PC-9 (cell line): Measurements from ENCODE around the gene ZMYM4.

Experiments
- CTCF ChIP-seq: fragments of 200-600 bp; sonication (generic); conservative IDR thresholded peaks from 2 replicates; pipeline ENCODE4 v1.6.1; 2017; ENCODE audit warnings: mixed run types, antibody characterized with exemption, mild to moderate bottlenecking, moderate library complexity
- EZH2 ChIP-seq: fragments of 200-600 bp; sonication (generic); IDR thresholded peaks from 2 replicates; pipeline ENCODE4 v1.8.0; 2017; ENCODE audit warnings: antibody characterized with exemption, low read depth

GRCh38 chr1:35345439-35345981, 77.0 kb downstream of the ZMYM4 start:
- TF ChIP-seq CTCF (no peak), EZH2 (no peak)
